AG04450 (cell line): Measurements from ENCODE around the gene RGS9BP. TPM values are rescaled to one million over a fixed set of nuclear protein-coding genes. Genes with fewer than 3 reads are reported as not detected.

Experiments
- CTCF ChIA-PET: fragments of 300-600, 350-600 bp; formaldehyde crosslinking; extraction: SDS; loops from one replicate; lab custom pipeline; 2022; ENCODE audit warnings: antibody characterized with exemption, inconsistent platforms; lab: Charles Lee
- POLR2A ChIA-PET: fragments of 350-600 bp; formaldehyde crosslinking; extraction: SDS; loops from one replicate; lab custom pipeline; 2021; ENCODE audit warnings: antibody characterized with exemption, inconsistent platforms; lab: Yijun Ruan, JAX
- DNase-seq: peaks from one replicate; pipeline ENCODE4 v3.0.0-alpha.2; 2011; ENCODE audit warnings: low read depth, low spot score
- H3K27ac ChIP-seq: one replicate; pipeline ENCODE4 v1.5.1; 2012; ENCODE audit warnings: low read depth, low read length, control low read depth
- H3K27me3 ChIP-seq: one replicate; pipeline ENCODE4 v1.6.0; 2012; ENCODE audit warnings: low read length; ENCODE audit not compliant: control insufficient read depth, insufficient read depth
- H3K4me3 ChIP-seq: 2 replicates; pipeline ENCODE4 v1.5.1; 2011; ENCODE audit warnings: mild to moderate bottlenecking, low read depth, low read length, control low read depth
- H3K9me3 ChIP-seq: 2 replicates; pipeline ENCODE4 v1.5.1; 2012; ENCODE audit warnings: low read length; ENCODE audit not compliant: control insufficient read depth, insufficient read depth
- CTCF ChIP-seq: IDR thresholded peaks from 2 replicates; pipeline ENCODE4 v1.5.1; 2011; ENCODE audit warnings: low read depth, low read length, control low read depth, inconsistent platforms
- polyA plus RNA-seq: library from polyadenylated mRNA; depleted of rRNA; stranded (reverse); fragments of >200 nt; gene quantifications from 2 replicates; pipeline ENCODE4 v1.2.3, GENCODE V29; 2011

RGS9BP gene
- polyA plus RNA-seq, 1 experiment = 0.07 TPM

- no peak overlapping the region for H3K4me3 ChIP-seq
- no peak overlapping the region for H3K27ac ChIP-seq
- H3K9me3 ChIP-seq = no peaks in the 10 kb centered on the region; the same call in 1 of the 2 replicates
- H3K27me3 ChIP-seq = peaks cover 23% of the 10 kb centered on the region
- ChIA-PET POLR2A (interaction anchor here (1.5 kb wide), 1 partner anchor 15 kb away, joined by 4 read pairs; the partner anchor contains the start of gene NUDT19), CTCF (interaction anchor here (0.5 kb wide), 1 partner anchor 1431 kb away, joined by 6 read pairs; no protein-coding TSS in a partner anchor)
- TF ChIP-seq CTCF = no peak
- no peak for DNase-seq
These were observed 1.3 kb downstream of the RGS9BP start for GRCh38 chr19:32676895-32677359.

DNA sequence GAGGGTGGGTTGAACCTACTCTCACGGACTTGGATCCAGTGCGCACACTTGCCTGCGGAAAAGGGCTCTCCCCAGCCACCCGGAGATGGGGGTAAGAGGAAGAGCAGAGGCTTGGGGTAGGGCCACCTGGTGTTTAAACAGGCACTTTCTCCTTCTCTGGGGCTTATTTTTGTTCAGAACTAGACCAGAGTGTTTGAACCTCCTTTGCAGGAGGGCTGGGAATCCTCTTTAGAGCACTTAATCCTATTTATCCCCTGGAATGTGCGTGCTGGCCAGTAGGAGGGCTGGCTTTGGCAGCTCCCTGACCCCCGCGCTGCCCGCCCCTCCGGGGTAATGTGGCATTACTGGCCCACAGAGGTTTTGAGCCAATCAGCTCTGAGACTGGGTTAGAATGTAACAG, 2.0 kb downstream of the RGS9BP start:
- no peak for DNase-seq
- peak; percentile 6; the same call in 1 of the 2 replicates for TF ChIP-seq CTCF
- ChIA-PET CTCF (interaction anchor here (1.0 kb wide), 1 partner anchor 41 kb away, joined by 3 read pairs; no protein-coding TSS in a partner anchor), POLR2A (interaction anchor here (1.5 kb wide), 1 partner anchor 14 kb away, joined by 4 read pairs; the partner anchor contains the start of gene NUDT19)
- Histone ChIP-seq H3K4me3 (no peak overlapping the region), H3K27ac (no peak overlapping the region), H3K9me3 (no peaks in the 10 kb centered on the region; the same call in 1 of the 2 replicates), H3K27me3 (peaks cover 23% of the 10 kb centered on the region)

- CTCF ChIA-PET = interaction anchor here (0.6 kb wide), 1 partner anchor 17 kb away, joined by 4 read pairs; no protein-coding TSS in a partner anchor
- DNase-seq = no peak
- Histone ChIP-seq H3K9me3 (no peaks in the 10 kb centered on the region; the same call in 1 of the 2 replicates), H3K27me3 (peaks cover 19% of the 10 kb centered on the region), H3K27ac (no peak overlapping the region), H3K4me3 (no peak overlapping the region)
- no peak for TF ChIP-seq CTCF
- POLR2A ChIA-PET = no interaction called here
These were observed 5.3 kb downstream of the RGS9BP start for GRCh38 chr19:32680986-32681385.

GRCh38 chr19:32682317-32682716, 6.7 kb downstream of the RGS9BP start:
- no peaks in the 10 kb centered on the region for H3K9me3 ChIP-seq
- no peak overlapping the region for H3K27ac ChIP-seq
- no peak for DNase-seq
- POLR2A ChIA-PET = no interaction called here
- H3K4me3 ChIP-seq = no peak overlapping the region
- TF ChIP-seq CTCF = no peak
- H3K27me3 ChIP-seq = peaks cover 8% of the 10 kb centered on the region
- CTCF ChIA-PET = no interaction called here

- DNase-seq = no peak
- Histone ChIP-seq H3K9me3 (no peaks in the 10 kb centered on the region), H3K27me3 (no peaks in the 10 kb centered on the region), H3K27ac (no peak overlapping the region), H3K4me3 (no peak overlapping the region)
- POLR2A ChIA-PET = no interaction called here
- CTCF ChIA-PET = interaction anchor here (1.9 kb wide), 1 partner anchor 87 kb away, joined by 5 read pairs; no protein-coding TSS in a partner anchor
- no peak for TF ChIP-seq CTCF
These were observed 11.3 kb downstream of the RGS9BP start for GRCh38 chr19:32686847-32687475.
